ENCODE data around the gene GNG5.
"Not testable (repeated sequence)": the region's sequence is repeated elsewhere in the genome, so short reads cannot be mapped to it uniquely, and the experiment has no call there.

The GNG5 gene

DNA sequence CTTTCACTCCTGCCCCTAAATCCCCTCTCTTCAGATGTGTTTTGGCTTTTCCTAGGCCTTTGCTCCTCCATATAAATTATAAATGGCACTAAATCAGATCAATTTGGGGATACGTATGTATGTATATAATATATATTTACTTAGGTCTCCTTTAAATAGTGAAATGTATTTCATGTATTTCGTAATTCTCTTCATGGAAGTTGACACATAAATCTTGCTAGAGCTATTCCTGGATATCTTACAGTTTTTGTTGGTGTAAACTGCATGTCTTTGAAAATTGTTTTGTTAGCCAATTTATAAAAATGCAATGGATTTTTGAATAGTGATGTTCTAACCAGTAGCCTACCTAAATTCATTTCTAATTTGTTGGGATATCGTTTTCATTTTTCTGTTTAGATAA lies 18.3 kb downstream of the GNG5 start:
- no peak for DNase-seq (ENCODE audit: low read depth in 3 of 3)

DNA sequence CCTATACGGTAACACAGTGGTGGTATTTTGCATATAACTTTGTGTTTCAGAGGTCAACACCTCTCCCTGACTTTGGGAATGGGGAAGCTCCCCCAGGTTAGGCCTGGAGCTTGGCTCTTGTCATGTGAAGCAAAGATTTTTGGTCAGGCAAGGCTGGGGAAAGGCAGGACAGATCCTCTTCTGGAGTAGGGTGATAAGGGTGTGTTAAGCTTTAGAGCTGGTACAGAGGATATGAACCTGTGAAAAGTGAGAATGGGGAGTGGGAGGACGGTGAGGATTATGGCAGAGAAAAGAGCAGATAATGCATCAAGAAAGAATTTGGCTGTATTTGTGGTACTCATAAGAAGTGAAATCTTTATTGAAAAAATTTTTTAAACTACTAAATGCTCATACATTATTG lies 25.1 kb downstream of the GNG5 start:
- no peak for DNase-seq (ENCODE audit: low read depth in 3 of 3)

DNA sequence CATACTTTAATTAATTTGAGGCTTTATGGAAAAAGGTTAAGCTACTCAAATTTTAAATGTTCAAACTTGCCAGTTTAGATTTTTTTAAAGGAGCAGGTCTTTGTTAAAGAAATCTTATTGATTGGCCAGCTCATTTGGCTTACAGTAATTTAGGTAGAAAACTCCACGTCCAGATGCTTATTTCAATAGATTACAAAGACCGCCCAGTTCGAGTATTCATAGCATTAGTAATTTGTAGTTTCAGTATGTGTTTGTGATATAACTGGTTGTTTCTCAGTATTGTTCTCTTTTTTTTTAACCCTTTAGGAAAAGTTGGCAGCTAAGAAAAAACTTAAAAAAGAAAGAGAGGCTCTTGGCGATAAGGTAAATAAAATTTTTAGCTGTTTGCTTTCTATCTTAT lies 25.7 kb downstream of the GNG5 start:
- DNase-seq (ENCODE audit: low read depth in 3 of 3): no peak

DNA sequence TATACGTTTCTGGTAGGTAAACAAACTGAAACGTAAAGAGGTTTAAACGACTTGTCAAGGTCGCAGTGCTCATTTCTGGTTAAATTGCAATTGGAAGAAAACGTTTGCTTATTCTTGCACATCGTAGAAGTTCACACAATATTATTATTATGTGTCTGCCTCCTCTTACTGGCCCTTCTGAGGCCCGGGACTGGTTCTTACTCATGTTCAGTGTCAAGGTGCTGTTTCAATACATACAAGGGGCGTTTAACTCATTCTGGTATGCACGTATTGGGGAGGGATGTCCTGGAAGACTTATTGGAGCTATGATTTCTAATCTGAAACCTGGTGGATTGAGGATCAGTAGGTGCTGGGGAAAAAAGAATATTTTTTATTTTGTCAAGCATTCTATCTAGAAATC lies 26.4 kb downstream of the GNG5 start:
- no peak for DNase-seq (ENCODE audit: low read depth in 3 of 3)

DNA sequence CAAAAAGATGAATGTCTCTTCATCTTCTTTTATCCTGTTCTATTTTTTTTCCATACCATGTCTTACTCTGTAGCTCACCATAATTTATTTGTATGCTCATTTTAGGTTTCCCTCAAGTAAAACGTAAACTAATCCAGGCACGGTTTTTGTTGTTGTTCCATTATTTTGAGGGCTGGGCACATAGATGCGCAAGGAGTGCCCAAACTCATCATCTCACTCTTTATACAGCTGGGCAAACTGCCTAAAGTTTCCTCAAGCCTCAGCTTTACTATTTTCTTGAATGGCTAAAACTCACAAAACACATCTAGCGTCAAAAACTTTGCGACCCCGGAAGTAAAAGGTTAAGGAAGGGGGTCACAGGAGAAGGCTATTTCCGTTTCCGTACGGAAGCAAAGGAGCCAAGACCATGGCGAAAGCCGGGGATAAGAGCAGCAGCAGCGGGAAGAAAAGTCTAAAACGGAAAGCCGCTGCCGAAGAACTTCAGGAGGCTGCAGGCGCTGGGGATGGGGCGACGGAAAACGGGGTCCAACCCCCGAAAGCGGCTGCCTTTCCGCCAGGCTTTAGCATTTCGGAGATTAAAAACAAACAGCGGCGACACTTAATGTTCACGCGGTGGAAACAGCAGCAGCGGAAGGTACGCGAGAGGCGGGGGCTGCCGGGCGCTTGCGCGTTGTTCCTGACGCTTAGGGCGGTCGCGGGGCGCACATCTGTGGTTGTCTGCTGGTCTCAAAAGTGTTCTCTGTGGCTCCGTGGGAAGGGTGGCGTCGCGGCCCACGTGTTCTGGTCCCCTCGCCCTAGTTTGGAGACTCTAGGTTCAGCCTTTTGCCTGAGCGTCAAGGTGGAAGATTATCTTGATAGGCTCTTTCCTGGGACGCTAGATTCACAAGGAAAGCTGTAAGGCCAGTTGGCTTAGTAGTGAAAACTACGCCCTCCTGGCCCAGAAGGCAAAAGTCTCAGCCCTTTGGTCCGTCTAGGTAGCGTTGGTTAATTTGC lies 27.2 kb downstream of the GNG5 start, which contains the start of gene RPF1:
Gene RPF1 (plus strand): TSS at position 391 of the 993 bp plus-strand sequence. CDS start 16 bp downstream, at position 407.
- peak; percentile 39 to 62 (median 59) for DNase-seq (ENCODE audit: low read depth in 3 of 3)

DNA sequence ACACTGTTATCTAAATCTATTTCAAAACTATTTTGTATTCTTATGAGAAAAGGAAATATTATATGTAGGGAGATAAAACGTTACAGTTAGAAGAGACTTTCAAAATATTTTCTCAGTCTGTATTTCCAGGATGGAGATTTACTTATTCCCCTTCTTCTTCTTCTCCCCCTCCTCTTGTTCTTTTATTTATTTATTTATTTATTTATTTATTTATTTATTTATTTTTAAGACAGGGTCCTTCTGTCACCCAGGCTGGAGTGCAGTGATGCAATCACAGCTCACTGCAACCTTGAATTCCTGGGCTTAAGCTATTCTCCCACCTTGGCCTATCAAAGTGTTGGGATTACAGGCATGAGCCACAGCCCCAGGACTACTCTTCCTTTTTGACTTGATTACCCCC lies 30.2 kb downstream of the GNG5 start:
- DNase-seq (ENCODE audit: low read depth in 3 of 3): no peak

DNA sequence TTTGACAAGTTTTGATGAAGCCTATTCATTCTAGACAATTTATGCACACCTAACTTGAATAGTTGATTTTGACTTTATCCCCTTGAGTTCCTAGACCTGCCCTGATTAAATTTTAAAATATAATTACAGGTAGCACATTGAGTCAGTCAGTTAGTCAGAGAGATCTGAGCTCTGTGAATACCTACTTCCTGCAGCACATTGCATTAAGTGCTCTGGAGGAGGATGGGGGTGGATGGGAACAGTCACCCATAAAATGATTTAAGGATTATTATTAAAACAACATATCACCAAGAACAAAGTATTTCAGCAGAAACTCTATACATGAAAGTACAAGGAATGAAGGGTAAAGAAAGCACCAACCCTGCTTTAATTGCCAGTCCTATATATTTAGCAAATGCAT lies 39.1 kb downstream of the GNG5 start:
- no peak for DNase-seq (ENCODE audit: low read depth in 3 of 3)

DNA sequence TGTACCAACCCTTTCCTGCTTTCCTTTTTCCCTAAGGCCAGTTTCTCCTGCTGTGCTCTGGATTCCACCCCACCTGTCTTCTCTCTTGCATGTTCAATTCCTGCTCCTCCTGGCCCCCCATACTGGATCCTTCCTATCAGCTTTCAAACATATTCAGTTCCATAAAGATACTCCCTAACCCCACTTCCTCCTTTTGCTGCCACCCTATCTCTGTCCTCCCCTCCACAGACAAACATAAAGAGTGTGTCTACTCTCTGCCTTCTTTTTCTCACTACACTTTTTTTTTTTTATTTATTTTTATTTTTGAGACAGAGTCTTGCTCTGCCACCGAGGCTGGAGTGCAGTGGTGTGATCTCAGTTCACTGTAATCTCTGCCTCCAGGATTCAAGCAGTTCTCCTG lies 44.3 kb downstream of the GNG5 start:
- DNase-seq (ENCODE audit: low read depth in 3 of 3): no peak

DNA sequence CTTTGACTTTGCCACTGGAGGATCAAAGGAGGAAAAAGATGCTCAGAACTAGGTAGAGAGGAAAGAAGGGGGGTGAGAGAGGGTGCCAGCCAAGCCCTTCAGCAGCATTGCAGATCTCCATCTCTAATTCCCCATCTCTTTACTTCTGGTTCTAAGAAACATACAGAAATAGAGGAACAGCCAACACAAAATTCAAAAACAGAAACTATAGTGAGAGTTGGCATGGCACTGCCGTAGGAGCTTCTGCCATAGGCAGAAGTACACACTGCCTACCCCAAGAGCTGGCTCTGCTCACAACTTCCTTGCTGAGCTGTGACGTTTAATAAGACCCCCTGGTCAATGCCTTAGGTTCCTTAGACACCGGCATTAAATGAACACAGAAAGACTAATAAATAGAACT lies 53.9 kb downstream of the GNG5 start:
- DNase-seq (ENCODE audit: low read depth in 3 of 3): no peak

DNA sequence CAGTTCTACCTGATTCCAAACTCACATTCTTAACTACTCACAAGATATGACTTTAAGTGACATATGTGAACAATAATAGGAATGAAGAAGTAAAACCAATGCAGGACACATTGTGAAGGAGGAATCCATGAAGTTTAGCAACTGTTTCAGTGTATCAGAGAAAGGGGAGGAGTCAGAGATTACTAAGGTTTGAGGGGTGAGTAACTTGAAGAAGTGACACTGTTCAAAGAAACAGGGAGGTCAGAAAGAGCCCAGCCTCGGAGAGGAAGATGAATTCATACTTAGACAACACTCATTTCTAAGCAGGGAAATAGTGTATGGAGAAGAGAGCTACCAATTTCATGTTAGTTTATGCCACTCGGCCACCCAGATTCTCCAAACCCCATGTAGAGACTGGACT lies 55.5 kb downstream of the GNG5 start:
- no peak for DNase-seq (ENCODE audit: low read depth in 3 of 3)

DNA sequence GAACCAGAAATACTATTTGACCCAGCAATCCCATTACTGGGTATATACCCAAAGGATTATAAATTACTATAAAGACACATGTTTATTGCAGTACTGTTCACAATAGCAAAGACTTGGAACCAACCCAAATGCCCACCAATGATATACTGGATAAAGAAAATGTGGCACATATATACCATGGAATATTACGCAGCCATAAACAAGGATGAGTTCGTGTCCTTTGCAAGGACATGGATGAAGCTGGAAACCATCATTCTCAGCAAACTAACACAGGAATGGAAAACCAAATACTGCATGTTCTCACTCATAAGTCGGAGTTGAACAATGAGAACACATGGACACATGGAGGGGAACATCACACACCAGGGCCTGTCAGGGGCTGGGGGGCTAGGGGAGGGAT lies 57.7 kb downstream of the GNG5 start:
- not testable (repeated sequence) for DNase-seq (ENCODE audit: low read depth in 3 of 3)
